OCI-LY7 (cell line): ENCODE measurements around the gene RFWD3. TPM values are rescaled to one million over a fixed set of nuclear protein-coding genes. Genes with fewer than 3 reads are reported as not detected.
"Not testable (repeated sequence)": the region's sequence is repeated elsewhere in the genome, so short reads cannot be mapped to it uniquely, and the experiment has no call there.

Experiments used
- BruUV-seq: library from RNA; stranded (reverse); fragments of 400-500 nt; replicated peaks from 2 replicates; lab custom pipeline; 2021; lab: Mats Ljungman, UMichigan
- CTCF ChIA-PET: fragments of 300-600 bp; sonication (Branson Sonifier 250); formaldehyde crosslinking; loops from one replicate; lab custom pipeline; 2022; ENCODE audit warnings: antibody characterized with exemption; ENCODE audit not compliant: unreplicated experiment; lab: Charles Lee
- POLR2A ChIA-PET: fragments of 300-600 bp; sonication (Branson Sonifier 250); formaldehyde crosslinking; loops from one replicate; lab custom pipeline; 2022; ENCODE audit warnings: antibody characterized with exemption; lab: Charles Lee
- DNase-seq: peaks from one replicate; pipeline ENCODE4 v3.0.0-alpha.2; 2015; ENCODE audit warnings: low spot score
- H2AFZ ChIP-seq: fragments of 200-600 bp; sonication (generic), shearing (Covaris generic); 2 replicates; pipeline ENCODE4 v1.6.1; 2014; ENCODE audit warnings: mild to moderate bottlenecking, antibody characterized with exemption, low read length, moderate library complexity
- H3K27ac ChIP-seq: fragments of 200-600 bp; sonication (generic); 2 replicates; pipeline ENCODE4 v1.5.1; 2014; ENCODE audit warnings: mixed run types, low read depth, mild to moderate bottlenecking, moderate library complexity, low read length, inconsistent platforms; ENCODE audit not compliant: poor library complexity, severe bottlenecking
- H3K36me3 ChIP-seq: fragments of 200-600 bp; sonication (generic); 2 replicates; pipeline ENCODE4 v1.6.1; 2014; ENCODE audit warnings: mild to moderate bottlenecking, antibody characterized with exemption, low read length, moderate library complexity, mixed read lengths; ENCODE audit not compliant: insufficient read depth
- H3K4me1 ChIP-seq: fragments of 200-600 bp; sonication (generic); 2 replicates; pipeline ENCODE4 v1.5.1; 2014; ENCODE audit warnings: mild to moderate bottlenecking, low read length; ENCODE audit not compliant: insufficient read depth, poor library complexity, severe bottlenecking
- H3K4me2 ChIP-seq: fragments of 200-600 bp; sonication (generic); 2 replicates; pipeline ENCODE4 v1.6.1; 2014; ENCODE audit warnings: mild to moderate bottlenecking, low read length
- H3K4me3 ChIP-seq: fragments of 200-600 bp; sonication (generic); 2 replicates; pipeline ENCODE4 v1.5.1; 2014; ENCODE audit warnings: mild to moderate bottlenecking, low read depth, low read length; ENCODE audit not compliant: poor library complexity, severe bottlenecking
- H3K79me2 ChIP-seq: fragments of 200-600 bp; sonication (generic); 2 replicates; pipeline ENCODE4 v1.6.1; 2016; ENCODE audit warnings: low read depth, mild to moderate bottlenecking, low read length, moderate library complexity, mixed read lengths; ENCODE audit not compliant: insufficient read depth
- H3K9me2 ChIP-seq: fragments of 200-600 bp; sonication (generic); 2 replicates; pipeline ENCODE4 v1.6.1; 2016; ENCODE audit warnings: mild to moderate bottlenecking, low read length, mixed read lengths; ENCODE audit not compliant: insufficient read depth
- H3K9me3 ChIP-seq: fragments of 200-600 bp; sonication (generic); 2 replicates; pipeline ENCODE4 v1.6.1; 2014; ENCODE audit warnings: mild to moderate bottlenecking, mixed run types, low read length, mixed read lengths
- H4K20me1 ChIP-seq: fragments of 200-600 bp; sonication (generic); 2 replicates; pipeline ENCODE4 v1.6.1; 2014; ENCODE audit warnings: mild to moderate bottlenecking, antibody characterized with exemption, low read length, moderate library complexity, mixed read lengths; ENCODE audit not compliant: insufficient read depth
- CTCF ChIP-seq: fragments of 200-600 bp; sonication (generic); conservative IDR thresholded peaks from 2 replicates; pipeline ENCODE4 v1.5.1; 2014; ENCODE audit warnings: mild to moderate bottlenecking, antibody characterized with exemption, low read length, moderate library complexity, mixed read lengths
- EZH2phosphoT487 ChIP-seq: fragments of 200-600 bp; sonication (generic); IDR thresholded peaks from 2 replicates; pipeline ENCODE4 v1.6.1; 2018; ENCODE audit warnings: low read depth, borderline replicate concordance, mild to moderate bottlenecking, mixed run types, antibody characterized with exemption, low read length, moderate library complexity, mixed read lengths
- intact Hi-C: fragments of 100-400 bp; cut with micrococcal nuclease; formaldehyde crosslinking; loops from one replicate; pipeline ENCODE4 v1.10.0; 2022; ENCODE audit not compliant: unreplicated experiment
- total RNA-seq, 2 experiments: library from RNA; depleted of rRNA in 1 of 2; stranded (reverse); fragments of >200 nt in 1 of 2; shearing (Covaris generic) in 1 of 2; gene quantifications; 2 replicates each; pipeline ENCODE4 v1.2.3, GENCODE V29; 2014 to 2022

Gene RFWD3
- total RNA-seq, 2 experiments from 2014 or later, result 79.7 to 134 TPM

DNA sequence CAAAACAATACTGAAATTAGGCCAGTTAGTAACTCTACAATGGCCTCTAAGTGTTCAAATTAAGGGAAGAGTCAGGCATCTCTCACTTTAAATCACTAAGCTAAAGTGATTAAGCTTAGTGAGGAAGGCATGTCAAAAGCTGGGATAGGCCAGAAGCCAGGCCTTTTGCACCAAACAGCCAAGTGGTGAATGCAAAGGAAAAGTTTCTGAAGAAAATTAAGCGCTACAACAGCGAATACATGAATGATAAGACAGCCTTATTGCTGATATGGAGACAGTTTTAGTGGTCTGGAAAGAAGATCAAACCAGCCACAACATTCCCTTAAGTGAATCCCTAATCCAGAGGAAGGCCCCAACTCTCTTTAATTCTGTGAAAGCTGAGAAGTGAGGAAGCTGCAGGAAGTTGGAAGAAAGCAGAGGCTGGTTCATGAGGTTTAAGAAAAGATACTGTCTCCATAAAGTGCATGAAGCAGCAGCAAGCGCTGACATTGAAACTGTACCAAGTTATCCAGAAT, 12.1 kb downstream of the RFWD3 start:
- H3K79me2 ChIP-seq, result peaks cover 100% of the 10 kb centered on the region
- TF ChIP-seq CTCF (no peak), EZH2phosphoT487 (no peak)
- no peaks in the 10 kb centered on the region for H3K9me2 ChIP-seq
- BruUV-seq, result no TSS peak
- no peak overlapping the region for H3K27ac ChIP-seq
- POLR2A ChIA-PET, result interaction anchor here (0.6 kb wide), 2 partner anchors 21 to 295 kb away, joined by 3 read pairs; no protein-coding TSS in a partner anchor
- no peak overlapping the region for H3K4me3 ChIP-seq
- no peak for DNase-seq
- CTCF ChIA-PET, result no interaction called here
- no peaks in the 10 kb centered on the region for H3K9me3 ChIP-seq
- H2AFZ ChIP-seq, result no peak overlapping the region
- intact Hi-C loops, result no loop called here
- peaks cover 25% of the 10 kb centered on the region for H3K4me1 ChIP-seq
- no peak overlapping the region for H3K4me2 ChIP-seq
- H3K36me3 ChIP-seq, result peaks cover 99% of the 10 kb centered on the region
- H4K20me1 ChIP-seq, result peaks cover 66% of the 10 kb centered on the region

DNA sequence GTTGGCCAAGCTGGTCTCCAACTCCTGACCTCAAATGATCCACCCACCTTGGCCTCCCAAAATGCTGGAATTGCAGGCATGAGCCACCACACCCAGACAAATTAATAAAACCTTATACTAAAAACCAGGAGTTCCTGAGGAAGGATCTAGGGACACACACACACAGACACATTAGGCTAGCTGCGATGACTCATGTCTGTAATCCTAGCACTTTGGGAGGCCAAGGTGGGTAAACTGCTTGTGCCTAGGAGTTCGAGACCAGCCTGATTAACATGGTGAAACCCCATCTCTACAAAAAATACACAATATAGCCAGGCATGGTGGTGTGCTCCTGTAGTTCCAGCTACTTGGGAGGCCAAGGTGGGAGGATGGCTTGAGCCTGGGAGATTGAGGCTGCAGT, 13.8 kb downstream of the RFWD3 start:
- H3K4me2 ChIP-seq, H3K9me3 ChIP-seq, DNase-seq, intact Hi-C loops, BruUV-seq, H3K27ac ChIP-seq, H3K9me2 ChIP-seq, H3K4me1 ChIP-seq, H2AFZ ChIP-seq, CTCF ChIA-PET, H3K4me3 ChIP-seq, POLR2A ChIA-PET: not testable (repeated sequence)
- H3K36me3 ChIP-seq, result peaks cover 99% of the 10 kb centered on the region
- H4K20me1 ChIP-seq, result peaks cover 49% of the 10 kb centered on the region
- H3K79me2 ChIP-seq, result peaks cover 95% of the 10 kb centered on the region

DNA sequence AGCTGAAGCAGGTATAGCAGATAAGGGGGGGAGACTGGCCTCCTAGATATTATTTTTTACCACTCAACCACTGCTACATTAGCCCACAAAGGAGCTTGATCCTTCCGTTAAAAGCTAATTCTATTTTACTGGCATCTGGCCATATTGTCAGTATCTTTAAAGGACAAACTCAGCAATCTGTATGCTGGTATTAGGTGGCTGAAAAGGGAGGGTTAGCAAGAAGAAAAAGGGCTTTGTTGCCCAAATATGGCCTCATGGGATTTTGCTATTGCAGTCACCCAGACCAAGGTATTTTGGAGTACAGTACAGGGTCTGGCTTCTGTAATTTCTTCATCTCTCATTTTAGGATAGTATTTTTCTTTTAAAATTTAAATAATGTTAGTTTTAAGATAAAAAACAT, 14.4 kb downstream of the RFWD3 start:
- CTCF ChIA-PET, result no interaction called here
- intact Hi-C loops, result no loop called here
- peaks cover 45% of the 10 kb centered on the region for H4K20me1 ChIP-seq
- H3K27ac ChIP-seq, result no peak overlapping the region
- no peak overlapping the region for H3K4me2 ChIP-seq
- H3K4me1 ChIP-seq, result peaks cover 4% of the 10 kb centered on the region
- BruUV-seq, result no TSS peak
- no peak for DNase-seq
- no peak overlapping the region for H3K4me3 ChIP-seq
- no peaks in the 10 kb centered on the region for H3K9me3 ChIP-seq
- peaks cover 90% of the 10 kb centered on the region for H3K79me2 ChIP-seq
- H3K9me2 ChIP-seq, result no peaks in the 10 kb centered on the region
- POLR2A ChIA-PET, result interaction anchor here (1.1 kb wide), 1 partner anchor 17 kb away, joined by 5 read pairs; no protein-coding TSS in a partner anchor
- no peak overlapping the region for H2AFZ ChIP-seq
- TF ChIP-seq EZH2phosphoT487 (no peak), CTCF (no peak)
- H3K36me3 ChIP-seq, result peaks cover 99% of the 10 kb centered on the region
